Activated CD4-positive, alpha-beta T cell treated with anti-CD3 and anti-CD28 coated beads for 1 hour (primary cell): ENCODE results near the gene THOC6.
A peak's percentile ranks its signal among the peaks of the same experiment; 100 is the strongest.
"Not testable (repeated sequence)": the region's sequence is repeated elsewhere in the genome, so short reads cannot be mapped to it uniquely, and the experiment has no call there.

Experiments
- DNase-seq: peaks from one replicate; pipeline ENCODE4 v3.0.0-alpha.2; 2020

THOC6 gene

DNA sequence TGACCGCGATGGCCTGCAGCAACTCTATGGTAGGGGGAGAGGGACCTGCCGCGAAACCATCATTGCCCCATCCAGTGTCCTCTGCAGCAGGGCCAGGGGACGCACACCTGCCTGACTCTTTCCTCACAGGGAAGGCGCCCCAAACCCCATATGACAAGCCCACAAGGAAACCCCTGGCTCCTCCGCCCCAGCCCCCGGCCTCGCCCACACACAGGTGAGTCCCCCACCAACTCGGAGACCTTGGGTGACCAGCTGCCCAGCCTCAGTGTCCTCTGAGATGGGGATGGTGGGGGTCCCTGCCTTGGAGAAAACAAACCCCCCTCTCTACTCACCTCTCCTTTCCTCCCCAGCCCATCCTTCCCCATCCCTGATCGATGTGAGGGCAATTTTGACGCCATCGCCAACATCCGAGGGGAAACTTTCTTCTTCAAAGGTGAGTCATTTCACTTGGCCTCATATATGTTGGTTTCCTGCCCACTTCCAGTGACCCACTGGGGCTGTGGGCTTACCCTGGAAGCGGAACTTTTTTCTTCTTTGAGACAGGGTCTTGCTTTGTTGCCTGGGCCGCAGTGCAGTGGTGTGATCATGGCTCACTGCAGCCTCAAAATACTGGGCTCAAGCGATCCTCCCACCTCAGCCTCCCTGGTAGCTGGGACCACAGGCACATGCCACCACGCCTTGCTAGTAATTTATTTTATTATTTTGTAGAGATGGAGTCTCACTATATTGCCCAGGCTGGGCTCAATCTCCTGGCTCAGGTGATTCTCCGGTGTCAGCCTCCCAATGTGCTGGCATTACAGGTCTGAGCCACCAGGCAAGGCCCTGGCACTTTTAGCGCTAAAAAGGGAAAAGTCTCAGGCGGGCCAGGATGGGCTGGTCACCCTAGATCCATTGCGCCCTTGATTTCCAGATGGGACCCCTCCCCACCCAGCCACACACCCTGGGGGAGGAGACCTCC is 33.6 kb downstream of the THOC6 start:
- no peak for DNase-seq

DNA sequence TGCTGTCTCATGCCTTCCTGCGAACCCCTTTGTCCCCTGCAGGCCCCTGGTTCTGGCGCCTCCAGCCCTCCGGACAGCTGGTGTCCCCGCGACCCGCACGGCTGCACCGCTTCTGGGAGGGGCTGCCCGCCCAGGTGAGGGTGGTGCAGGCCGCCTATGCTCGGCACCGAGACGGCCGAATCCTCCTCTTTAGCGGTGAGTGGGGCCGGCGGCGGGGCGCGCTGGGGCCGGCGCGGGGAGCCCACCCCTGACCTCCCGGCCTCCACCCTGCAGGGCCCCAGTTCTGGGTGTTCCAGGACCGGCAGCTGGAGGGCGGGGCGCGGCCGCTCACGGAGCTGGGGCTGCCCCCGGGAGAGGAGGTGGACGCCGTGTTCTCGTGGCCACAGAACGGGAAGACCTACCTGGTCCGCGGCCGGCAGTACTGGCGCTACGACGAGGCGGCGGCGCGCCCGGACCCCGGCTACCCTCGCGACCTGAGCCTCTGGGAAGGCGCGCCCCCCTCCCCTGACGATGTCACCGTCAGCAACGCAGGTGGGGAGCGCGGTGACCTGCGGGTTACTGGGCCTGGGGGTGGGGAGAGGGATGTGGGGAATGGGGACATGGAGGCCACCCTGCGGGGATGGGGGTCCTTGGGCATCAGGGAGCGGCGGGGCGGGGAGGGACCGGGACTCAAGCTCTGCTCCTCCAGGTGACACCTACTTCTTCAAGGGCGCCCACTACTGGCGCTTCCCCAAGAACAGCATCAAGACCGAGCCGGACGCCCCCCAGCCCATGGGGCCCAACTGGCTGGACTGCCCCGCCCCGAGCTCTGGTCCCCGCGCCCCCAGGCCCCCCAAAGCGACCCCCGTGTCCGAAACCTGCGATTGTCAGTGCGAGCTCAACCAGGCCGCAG is 34.5 kb downstream of the THOC6 start:
- no peak for DNase-seq

DNA sequence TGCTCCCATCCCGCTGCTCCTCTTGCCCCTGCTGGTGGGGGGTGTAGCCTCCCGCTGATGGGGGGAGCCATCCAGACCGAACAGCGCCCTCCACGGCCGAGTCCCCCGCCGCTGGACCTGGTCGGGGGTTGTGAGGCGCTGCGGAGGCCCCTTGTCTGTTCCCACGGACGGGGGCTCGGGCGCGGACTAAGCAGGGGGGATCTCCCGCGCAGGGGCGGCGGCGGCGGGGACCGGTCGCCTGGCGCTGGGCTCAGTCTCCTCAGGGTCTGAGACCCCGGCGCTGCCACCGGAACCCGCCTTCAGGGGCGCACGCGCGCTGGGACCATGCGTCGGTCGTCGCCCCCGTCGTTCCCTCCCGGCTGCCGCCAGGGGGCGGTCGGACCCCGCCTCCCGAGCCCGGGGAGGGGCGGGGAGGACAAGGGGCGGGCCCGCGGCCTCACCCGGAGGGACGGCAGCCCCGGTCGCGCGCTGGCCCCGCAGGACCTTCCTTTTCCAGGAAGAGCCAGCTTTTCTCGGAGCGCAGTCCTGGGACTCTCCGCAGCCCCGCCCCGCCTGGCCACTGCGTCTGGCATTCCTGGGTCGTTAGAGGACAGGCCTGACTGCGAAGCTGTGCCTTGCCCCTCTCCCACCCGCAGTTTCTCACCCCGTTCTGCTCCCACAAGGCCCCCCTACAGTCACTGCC is 35.3 kb downstream of the THOC6 start:
- peak; percentile 83 for DNase-seq

DNA sequence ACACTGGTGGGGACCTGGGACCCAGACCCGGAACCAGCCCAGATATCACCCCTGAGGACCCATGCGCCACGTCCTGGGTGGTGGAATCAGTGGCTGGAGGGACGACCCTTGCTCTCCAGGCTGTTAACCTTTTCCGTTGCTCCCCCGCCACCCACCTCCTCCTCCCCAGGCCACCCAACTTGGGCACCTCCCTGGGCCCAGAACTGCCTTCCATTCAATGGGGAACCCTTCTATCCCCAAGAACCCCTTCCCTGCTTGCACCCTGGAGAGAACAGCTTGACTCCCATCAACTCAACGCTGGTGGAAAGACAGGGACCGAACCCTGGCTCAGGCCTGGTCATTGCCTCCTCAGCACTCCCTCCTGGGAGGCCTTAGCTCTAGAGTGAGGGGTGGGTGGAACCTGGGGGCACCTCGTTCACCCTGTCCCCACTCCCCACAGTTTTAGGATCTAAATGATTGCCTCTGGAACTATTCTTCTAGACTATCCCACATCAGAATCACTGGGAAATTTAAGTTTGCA is 35.9 kb downstream of the THOC6 start:
- DNase-seq = no peak

DNA sequence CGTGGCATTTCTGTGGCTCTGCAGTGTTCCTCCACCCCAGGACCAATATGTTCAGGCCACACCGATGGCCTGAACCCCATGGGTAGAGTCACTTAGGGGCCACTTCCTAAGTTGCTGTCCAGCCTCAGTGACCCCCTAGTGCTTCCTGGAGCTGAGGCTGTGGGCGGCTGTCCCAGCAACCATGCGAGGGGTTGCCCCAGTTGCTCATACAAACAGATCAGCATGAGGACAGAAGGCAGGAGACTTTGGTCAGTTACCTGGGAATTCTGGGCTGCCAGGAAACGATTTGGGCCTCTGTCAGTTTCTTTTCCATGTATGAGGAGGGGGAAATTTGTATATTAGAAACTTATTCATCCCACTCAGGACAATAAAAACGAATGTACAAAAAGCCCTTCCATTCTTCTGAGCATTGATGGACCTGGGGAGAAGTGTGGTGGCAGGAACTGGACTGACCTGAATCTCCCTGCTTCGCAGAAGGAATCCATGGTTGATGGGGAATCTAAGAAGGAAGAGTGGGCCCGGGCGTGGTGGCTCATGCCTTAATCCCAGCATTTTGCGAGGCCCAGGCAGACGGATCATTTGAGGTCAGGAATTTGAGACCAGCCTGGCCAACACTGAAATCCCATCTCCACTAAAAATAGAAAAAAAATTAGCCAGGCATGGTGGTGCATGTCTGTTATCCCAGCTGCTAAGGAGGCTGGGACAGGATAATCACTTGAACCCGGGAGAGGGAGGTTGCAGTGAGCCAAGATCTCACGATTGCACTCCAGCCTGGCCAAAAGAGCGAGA is 36.7 kb downstream of the THOC6 start:
- DNase-seq = no peak

DNA sequence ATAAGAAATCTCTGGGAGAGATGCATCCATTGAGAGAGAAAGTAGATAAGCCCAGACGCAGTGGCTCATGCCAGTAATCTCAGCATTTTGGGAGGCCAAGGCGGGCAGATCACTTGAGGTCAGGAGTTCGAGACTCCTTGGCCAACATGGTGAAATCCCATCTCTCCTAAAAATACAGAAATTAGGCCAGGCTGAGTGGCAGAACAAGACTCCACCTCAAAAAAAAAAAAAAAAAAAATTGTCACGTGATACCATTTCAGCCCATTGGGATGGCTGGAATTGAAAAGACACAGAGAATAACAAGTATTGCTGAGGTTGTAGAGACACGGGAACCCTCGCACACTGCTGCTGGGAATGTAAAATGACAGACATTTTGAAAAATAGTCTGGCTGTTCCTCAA is 38.7 kb downstream of the THOC6 start:
- DNase-seq = no peak

DNA sequence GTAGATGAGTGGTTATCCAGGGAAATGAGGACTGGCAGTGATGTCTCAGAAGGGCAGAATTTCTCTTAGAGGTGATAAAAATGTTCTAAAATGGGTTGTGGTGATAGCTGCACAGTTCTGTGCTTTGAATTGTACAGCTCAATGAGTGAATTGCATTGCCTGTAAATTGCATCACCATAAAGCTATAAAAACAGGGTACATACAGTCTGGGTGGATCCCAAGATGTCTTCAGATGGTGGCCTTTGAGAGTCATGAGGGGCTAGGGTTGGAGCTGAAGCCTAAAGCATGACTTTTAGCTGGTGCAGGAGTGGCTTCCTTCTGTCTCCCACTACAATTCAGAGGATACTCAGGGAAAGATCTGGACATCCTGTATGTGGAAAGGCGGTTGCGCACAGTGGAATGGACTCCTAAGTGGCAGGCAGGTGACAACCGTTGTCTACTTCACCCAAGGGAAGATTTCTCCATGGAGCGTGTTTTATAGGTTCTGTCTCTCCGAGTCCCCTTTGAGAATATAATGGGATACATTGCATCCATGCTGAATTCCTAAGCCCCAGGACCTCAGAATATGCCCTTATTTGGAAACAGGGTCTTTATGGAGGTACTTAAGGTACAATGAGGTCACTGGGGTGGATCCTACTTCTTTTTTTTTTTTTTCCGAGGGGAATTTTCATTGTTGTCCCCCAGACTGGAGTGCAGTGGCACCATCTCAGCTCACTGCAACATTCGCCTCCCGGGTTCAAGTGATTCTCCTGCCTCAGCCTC is 40.0 kb downstream of the THOC6 start:
- DNase-seq = no peak

DNA sequence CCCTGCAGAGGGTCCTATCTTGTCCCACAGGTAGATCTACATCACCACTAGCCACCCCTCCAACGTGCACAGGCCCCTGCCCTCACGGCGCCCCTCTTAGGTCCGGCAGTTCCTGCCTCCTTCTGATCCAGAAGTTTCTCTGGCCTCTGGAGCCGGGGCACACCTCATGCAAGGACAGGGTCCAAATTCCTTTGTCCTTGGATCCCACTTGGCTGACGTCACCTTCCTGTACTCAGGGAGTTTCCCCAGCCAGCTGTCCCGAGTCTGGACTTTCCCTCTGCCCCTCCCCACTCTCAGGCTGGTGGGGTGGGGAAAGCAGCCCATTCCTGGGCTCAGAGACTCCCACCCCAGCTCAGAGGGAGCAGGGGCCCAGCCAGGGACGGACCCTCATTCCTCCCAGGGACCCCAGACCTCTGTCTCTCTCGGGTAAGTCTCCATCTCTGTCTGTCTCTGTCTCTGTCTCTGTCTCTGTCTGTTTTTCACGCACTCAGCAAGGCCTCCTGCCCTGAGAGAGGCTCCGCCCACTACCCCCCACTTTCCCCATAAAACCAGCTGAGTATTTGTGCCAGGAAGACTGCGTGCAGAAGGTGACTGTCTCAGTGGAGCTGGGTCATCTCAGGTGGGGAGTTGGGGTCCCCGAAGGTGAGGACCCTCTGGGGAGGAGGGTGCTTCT is 41.4 kb downstream of the THOC6 start, which contains the start of gene IL32:
Gene IL32 (plus strand): TSS at position 572 of the 673 bp plus-strand sequence. CDS start 172 bp downstream, outside the sequence.
- no peak for DNase-seq

DNA sequence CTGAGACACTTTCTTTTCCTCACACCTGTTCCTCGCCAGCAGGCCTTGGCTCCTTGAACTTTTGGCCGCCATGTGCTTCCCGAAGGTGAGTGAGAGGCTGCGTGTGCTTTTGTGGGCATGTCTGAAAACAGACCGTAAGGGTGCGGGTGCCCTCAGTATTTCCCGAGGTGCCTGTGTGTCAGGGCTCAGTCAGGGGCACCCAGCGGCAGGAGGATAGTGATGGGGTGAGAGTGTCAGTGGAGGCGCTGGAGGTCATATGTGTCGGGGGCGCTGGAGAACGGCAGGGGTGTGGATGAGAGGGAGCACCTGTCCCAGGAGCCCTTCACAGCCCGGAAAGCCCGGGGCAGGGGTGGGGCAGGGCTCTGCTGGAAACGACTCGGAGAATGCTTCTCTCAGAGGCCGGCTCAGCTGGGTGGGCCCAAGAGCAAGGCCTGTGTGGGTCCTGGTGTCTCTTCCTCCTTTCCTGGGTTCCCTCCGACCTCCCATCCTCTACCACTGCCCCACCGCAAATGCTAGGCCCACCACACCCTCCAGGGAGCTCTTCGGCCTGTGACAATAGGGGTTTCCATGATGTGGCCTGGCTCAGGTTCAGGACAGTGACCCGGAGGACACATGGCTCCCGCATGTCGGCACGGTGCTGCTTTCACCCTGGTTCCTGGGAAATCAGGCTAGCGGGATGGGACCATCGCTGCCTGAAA is 42.1 kb downstream of the THOC6 start:
- no peak for DNase-seq

DNA sequence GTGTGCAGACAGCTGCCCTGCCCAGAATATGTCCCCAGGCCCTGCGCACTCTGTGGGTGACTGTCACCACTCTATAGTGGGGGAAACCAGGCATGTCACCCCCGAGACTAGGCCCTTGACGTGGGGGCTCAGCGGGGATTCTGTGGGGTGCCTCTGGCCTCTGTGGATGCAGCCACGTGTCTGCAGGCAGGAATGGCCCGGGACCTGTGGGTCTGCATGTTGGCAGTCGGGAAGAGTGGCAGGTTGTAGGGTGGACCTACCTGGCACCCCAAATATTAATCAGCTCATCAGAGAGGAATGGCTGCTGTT is 42.6 kb downstream of the THOC6 start:
- DNase-seq = no peak

DNA sequence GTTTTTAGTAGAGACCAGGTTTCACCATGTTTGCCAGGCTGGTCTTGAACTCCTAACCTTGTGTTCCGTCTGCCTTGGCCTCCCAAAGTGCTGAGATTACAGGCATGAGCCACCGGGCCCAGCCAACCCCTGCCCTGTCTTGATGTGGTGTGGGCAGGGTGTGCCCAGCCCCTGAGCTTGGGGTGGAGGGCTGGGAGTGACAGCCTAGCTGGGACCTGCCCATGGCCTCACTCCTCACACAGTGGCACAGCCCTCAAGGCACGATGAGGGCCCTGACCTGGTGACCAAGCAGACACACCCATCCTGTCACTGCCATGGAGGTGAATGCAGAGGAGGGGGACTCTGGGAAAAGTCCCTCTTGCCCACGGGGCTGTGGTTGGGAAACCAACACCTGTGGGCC is 44.7 kb downstream of the THOC6 start:
- no peak for DNase-seq

DNA sequence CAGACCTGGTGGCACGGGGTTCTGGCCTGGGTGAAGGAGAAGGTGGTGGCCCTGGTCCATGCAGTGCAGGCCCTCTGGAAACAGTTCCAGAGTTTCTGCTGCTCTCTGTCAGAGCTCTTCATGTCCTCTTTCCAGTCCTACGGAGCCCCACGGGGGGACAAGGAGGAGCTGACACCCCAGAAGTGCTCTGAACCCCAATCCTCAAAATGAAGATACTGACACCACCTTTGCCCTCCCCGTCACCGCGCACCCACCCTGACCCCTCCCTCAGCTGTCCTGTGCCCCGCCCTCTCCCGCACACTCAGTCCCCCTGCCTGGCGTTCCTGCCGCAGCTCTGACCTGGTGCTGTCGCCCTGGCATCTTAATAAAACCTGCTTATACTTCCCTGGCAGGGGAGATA is 45.3 kb downstream of the THOC6 start:
- not testable (repeated sequence) for DNase-seq

DNA sequence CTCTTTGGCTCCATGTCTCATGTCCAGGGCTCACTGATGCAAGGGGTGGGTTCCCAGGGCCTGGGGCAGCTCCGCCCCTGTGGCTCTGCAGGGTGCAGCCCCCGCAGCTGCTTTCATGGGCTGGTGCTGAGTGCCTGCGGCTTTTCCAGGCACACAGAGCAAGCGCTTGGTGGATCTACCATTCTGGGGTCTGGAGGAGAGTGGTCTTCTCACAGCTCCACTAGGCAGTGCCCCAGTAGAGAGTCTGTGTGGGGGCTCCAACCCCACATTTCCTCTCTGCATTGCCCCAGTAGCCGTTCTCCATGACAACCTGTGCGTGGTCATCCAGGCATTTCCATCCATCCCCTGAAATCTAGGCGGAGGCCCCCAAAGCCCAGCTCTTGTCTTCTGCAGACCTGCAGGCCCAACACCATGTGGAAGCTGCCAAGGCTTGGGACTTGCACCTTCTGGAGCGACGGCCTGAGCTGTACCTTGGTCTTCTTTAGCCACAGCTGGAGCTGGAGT is 46.8 kb downstream of the THOC6 start:
- DNase-seq = no peak

DNA sequence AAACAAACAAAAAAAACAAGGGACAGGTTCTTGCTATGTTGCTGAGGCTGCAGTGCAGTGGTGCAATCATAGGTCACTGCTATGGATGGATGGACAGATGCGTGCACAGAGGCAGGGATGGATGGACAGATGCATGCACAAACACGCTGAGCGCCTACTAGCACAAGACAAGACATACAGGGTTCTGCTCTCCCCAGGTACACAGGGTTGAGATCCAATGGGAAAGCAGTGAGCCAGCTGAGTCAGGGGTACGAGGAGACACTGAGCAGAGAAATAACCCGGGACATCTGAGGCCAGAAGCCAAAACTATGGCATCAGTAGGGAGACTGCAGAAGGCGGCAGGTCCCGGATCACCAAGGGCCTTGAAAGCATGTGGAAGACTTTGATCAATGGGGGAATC is 47.8 kb downstream of the THOC6 start:
- no peak for DNase-seq

DNA sequence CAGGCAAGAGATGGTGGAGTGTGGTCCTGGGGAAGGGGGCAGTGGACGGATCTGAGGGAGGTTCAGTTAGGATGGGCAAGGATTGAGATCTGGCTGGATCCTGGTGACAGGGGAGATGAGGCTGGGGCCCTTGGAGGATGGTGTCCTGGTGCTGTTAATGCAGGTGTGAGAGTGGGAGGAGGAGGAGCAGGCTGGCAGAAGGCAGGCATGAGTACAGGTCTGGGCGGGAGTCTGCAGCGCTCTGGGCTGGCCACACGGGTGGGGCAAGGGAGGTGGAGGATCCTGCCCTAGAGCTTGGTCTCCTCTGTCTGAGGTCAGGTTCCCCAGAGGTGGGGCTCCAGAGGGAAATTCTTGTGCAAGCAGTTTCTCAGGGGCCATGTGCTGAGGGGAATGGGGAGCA is 48.3 kb downstream of the THOC6 start:
- not testable (repeated sequence) for DNase-seq

DNA sequence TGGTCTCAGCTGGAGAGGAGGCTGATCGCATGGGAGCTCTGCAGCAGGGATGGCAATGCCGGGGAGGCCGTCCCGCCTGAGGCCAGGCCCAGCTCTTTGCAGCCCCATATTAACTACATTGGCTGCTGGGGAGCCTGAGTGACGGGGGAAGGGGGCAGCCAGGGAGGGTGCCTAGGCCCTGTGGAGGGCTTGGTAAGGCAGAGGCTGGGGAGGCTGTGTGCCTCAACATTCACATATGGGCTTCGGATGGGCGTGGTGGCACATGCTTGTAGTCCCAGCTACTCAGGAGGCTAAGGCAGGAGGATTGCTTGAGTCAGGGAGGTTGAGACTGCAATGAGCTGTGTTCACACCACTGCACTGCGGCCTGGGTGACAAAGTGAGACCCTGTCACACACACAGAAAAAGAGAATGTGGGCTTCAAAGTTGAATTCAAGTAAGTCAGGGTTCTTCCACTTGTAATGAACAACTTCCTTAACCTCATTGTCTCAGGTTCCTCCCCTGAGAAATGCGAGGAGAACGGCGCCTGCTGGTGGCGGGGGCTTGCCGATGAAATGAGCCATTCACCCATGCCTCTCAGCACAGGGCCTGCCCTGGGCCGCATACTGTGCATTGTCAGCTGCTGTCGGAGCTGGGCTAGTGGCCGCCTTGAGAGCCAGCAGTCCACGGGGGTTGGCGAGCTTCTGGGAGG is 48.9 kb downstream of the THOC6 start:
- DNase-seq = not testable (repeated sequence)

DNA sequence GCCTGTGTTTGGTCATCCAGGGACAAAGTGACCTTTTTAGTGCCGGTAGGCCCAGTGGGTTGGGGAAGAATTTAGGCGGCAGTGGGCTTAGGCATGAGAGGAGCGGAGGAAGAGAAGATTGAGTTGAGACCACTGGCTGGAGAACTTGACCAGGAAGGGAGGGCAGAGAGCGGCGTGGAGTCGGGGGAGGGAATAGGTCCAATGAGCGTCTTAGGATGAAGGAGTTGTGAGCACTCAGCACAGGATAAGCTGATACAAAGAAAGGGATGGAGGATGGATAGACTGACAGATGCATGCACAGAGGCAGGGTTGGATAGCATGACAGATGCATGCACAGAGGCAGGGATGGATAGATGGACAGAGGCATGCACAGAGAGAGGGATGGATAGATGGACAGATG is 49.6 kb downstream of the THOC6 start:
- no peak for DNase-seq

DNA sequence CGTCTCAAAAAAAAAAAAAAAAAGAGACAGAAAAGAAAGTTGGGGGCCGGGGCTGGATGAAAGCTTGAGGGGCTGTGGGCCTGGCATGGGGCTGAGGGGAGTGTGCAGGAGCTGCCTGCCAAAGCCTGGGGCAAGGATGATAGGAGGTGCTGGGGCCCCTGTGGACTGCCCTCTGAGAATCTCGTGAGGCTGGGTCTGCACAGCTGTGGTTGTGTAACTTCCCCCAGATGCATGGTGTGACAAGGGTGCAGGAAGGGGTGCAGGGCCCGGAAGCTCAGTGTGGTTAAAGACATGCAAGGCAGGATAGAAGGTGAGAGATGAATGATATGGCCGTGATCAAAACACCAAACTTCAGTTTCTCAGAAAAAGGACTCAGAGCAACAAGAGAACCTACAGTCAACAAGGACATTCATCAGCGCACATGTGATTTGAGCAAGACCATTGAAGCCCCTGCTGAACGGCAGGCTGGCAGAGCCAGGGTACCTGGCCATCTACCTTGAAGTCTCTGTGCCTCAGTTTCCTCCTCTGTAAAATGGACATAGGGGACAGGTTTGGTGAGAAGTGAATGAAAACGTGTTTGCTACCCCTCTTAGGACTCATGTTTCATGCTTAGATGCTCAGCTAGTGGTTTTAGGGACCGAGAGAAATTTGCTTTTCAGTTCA is 51.2 kb downstream of the THOC6 start:
- peak; percentile 58 for DNase-seq

DNA sequence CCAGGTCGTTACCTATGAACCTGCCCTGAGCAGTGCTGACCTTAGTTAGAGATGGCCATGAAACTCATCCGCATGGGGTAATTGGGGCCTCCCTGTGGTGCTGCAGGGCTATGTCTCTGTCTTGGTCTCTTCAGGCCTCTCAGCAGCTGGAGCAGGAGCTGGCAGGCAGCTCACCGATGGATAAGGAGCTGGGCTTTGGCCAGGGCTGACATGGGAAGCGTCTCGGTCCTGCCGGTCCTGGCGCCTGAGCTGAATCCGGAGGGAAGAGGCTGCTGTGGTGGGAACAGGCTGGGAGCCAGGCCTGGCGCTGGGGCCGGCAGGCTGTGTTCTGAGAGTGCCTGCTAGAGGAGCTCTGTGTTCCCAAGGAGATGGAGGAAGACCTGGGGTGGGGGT is 51.7 kb downstream of the THOC6 start:
- DNase-seq = no peak
